ENCODE data around the gene SLC9A9. TPM values are rescaled to one million over a fixed set of nuclear protein-coding genes. Genes with fewer than 3 reads are reported as not detected.

The SLC9A9 gene
- polyA plus RNA-seq, 1 experiment = 2.4 TPM

DNA sequence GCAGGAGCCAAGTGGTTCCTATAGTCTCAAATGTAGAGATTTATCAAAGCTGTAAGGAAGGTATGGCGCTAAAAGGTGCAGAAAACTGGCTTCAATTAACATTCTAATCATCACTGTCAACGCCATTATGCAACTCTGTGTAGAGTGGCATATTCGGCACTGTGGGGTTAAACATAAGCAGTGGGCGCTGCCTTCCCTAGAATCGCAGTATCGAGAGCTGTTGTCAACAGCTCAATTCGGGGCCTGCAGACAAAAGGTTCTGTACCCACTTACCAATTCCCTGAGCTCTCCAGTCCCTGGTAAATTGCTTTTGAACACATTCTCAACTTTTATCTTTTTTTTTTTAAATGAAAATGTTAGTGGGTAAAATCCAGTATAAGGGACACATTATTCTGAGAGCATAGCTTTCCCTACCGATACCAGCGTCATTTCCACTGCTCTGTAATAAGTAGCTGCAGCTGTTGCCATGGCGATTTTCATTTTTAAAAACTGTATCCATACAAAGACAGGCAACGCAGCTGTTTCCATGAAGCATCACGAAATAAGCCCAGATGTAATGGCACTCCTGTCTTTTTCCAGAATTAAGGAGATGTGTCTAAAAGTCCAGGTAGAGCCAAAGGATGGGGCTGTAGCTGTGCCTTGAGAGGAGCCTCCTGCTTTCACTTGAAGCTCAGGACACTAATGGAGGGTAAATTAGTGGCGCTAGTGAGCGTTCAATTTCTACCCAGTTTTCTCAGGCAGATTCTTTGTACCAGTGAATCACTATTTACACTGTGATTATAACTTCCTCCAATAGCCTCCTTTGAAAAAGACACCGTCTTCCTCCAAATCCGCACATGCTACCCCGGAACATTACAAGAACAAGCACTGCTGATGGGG, 250.3 kb downstream of the SLC9A9 start:
- CTCF ChIA-PET = no interaction called here
- no peak for DNase-seq (ENCODE audit: low read depth)
- TF ChIP-seq, protein P1, sequence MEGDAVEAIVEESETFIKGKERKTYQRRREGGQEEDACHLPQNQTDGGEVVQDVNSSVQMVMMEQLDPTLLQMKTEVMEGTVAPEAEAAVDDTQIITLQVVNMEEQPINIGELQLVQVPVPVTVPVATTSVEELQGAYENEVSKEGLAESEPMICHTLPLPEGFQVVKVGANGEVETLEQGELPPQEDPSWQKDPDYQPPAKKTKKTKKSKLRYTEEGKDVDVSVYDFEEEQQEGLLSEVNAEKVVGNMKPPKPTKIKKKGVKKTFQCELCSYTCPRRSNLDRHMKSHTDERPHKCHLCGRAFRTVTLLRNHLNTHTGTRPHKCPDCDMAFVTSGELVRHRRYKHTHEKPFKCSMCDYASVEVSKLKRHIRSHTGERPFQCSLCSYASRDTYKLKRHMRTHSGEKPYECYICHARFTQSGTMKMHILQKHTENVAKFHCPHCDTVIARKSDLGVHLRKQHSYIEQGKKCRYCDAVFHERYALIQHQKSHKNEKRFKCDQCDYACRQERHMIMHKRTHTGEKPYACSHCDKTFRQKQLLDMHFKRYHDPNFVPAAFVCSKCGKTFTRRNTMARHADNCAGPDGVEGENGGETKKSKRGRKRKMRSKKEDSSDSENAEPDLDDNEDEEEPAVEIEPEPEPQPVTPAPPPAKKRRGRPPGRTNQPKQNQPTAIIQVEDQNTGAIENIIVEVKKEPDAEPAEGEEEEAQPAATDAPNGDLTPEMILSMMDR (IDR thresholded peaks at IDR 0.05; ENCODE audit: insufficient read depth, low read depth, low read length) = no peak
- POLR2A ChIA-PET = no interaction called here
- H3K27me3 ChIP-seq (ENCODE audit: control insufficient read depth, insufficient read depth, low read length) = no peaks in the 10 kb centered on the region
- no peaks in the 10 kb centered on the region for H3K36me3 ChIP-seq (ENCODE audit: control insufficient read depth, insufficient read depth, low read length)
- H3K4me3 ChIP-seq (ENCODE audit: low read depth, low read length) = no peak overlapping the region

DNA sequence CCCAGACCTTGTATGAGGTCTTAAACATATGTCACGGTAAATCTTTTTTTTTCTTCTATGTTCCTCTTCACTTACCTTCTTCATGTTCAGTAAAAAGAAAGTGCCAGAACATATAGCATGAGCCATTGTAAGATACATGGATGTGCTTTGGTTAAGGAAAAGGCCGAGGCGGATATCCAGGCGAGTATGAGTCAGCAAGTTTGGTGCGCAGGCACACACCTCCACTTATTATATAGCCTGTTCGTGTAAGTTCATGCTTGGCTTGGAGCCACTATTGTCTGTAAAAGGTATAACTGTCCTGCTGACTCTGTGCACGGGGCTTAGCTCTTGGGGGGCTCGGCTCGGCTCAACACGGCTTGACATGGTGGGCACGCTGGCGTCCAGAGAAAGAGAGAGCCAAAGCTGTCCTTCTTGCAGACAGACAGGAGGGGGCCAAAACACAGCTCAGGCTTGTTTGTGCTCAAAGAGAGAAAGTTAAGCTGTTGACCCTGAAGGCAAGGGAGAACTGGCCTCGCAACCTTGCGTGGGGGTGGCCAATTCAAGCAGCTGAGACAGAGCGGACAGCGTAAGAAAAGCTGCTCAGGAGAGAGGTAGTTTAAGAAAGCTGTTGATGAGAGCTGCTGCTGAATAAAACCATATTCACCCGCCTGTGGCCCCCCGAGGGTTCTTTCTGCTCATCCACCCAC, 251.2 kb downstream of the SLC9A9 start:
- ChIA-PET CTCF (no interaction called here), POLR2A (no interaction called here)
- Histone ChIP-seq H3K27me3 (ENCODE audit: control insufficient read depth, insufficient read depth, low read length) (no peaks in the 10 kb centered on the region), H3K36me3 (ENCODE audit: control insufficient read depth, insufficient read depth, low read length) (no peaks in the 10 kb centered on the region), H3K4me3 (ENCODE audit: low read depth, low read length) (no peak overlapping the region)
- TF ChIP-seq, protein P1 (IDR thresholded peaks at IDR 0.05; ENCODE audit: insufficient read depth, low read depth, low read length) = no peak
- no peak for DNase-seq (ENCODE audit: low read depth)

DNA sequence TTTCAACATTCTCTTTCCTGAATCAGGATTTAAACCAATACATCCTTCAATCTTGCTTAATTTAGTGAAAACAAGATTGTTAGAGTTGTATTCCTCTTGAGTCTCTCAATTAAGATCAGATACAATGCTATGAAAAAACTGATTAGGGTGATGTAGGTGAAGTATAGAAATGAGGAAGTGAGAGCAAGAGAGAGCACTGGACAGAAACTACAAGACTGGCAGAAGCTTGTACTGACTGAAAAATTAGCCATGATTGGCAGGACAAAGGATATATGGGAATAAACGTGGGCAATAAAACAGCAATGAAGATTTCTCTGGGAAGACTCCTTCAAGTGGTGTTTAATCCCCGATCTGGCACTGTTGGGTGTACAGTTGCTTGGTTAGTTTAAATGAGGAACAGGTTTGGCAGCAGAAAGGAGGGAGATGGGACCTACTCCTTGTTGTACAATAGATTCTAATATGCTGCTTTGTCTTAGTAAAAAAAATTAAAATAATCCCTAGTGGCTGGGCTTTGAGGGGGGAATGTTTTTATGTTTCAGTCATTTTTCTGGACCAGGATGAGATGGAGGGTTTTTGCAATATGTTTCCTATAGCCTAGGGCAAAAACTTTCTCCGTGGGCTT, 252.7 kb downstream of the SLC9A9 start:
- Histone ChIP-seq H3K4me3 (ENCODE audit: low read depth, low read length) (no peak overlapping the region), H3K27me3 (ENCODE audit: control insufficient read depth, insufficient read depth, low read length) (no peaks in the 10 kb centered on the region), H3K36me3 (ENCODE audit: control insufficient read depth, insufficient read depth, low read length) (no peaks in the 10 kb centered on the region)
- CTCF ChIA-PET = no interaction called here
- no peak for DNase-seq (ENCODE audit: low read depth)
- POLR2A ChIA-PET = no interaction called here
- TF ChIP-seq, protein P1 (IDR thresholded peaks at IDR 0.05; ENCODE audit: insufficient read depth, low read depth, low read length) = no peak

DNA sequence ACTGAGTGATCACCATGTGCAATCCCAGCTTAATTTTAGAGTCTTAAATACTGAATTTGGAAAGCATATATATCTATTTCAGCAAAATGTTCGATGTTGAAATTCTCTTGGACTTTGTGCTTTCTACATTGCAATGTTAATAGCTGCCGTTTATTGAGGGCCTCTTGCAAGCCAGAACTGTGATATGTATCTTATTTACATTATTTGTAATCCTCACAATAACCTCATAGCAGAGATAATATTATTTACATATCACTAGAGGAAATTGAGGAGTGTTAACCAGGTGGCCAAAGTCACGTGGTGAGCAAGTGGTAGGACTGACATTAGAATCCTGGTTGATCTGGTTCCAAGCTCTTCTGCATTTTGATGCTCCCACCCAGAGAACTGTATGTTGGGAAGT, 254.1 kb downstream of the SLC9A9 start:
- ChIA-PET CTCF (no interaction called here), POLR2A (no interaction called here)
- Histone ChIP-seq H3K4me3 (ENCODE audit: low read depth, low read length) (no peak overlapping the region), H3K36me3 (ENCODE audit: control insufficient read depth, insufficient read depth, low read length) (no peaks in the 10 kb centered on the region), H3K27me3 (ENCODE audit: control insufficient read depth, insufficient read depth, low read length) (no peaks in the 10 kb centered on the region)
- DNase-seq (ENCODE audit: low read depth) = no peak
- TF ChIP-seq, protein P1 (IDR thresholded peaks at IDR 0.05; ENCODE audit: insufficient read depth, low read depth, low read length) = no peak

DNA sequence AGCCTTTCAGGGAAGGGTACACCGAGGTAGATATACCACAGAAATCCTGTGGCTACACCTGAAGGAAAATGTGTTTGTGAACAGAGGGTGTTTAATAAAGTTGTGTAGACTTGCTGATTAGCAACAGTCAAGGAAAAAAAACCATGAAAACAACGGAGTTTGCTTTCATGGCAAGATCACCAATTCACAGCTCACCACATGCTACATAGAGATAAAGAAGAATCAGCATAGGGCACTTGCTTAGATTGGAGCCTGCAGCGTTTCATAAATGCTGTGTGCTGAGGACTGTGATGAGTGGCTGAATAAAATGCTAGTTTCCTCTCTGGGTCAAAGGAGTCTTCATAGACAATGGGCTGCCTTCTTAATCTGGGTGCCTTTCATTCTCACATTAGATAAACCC, 257.6 kb downstream of the SLC9A9 start:
- POLR2A ChIA-PET = no interaction called here
- no peak overlapping the region for H3K4me3 ChIP-seq (ENCODE audit: low read depth, low read length)
- no peaks in the 10 kb centered on the region for H3K36me3 ChIP-seq (ENCODE audit: control insufficient read depth, insufficient read depth, low read length)
- DNase-seq (ENCODE audit: low read depth) = no peak
- TF ChIP-seq, protein P1 (IDR thresholded peaks at IDR 0.05; ENCODE audit: insufficient read depth, low read depth, low read length) = no peak
- CTCF ChIA-PET = no interaction called here
- no peaks in the 10 kb centered on the region; the same call in 1 of the 2 replicates for H3K27me3 ChIP-seq (ENCODE audit: control insufficient read depth, insufficient read depth, low read length)
